ENCODE results near the gene GHRHR.

The GHRHR gene

GRCh38 chr7:31027161-31027965 lies 63.6 kb downstream of the GHRHR start:
- no peak overlapping the region for H3K4me3 ChIP-seq (ENCODE audit: low read length)
- DNase-seq (ENCODE audit: low read depth, low spot score), result no peak

DNA sequence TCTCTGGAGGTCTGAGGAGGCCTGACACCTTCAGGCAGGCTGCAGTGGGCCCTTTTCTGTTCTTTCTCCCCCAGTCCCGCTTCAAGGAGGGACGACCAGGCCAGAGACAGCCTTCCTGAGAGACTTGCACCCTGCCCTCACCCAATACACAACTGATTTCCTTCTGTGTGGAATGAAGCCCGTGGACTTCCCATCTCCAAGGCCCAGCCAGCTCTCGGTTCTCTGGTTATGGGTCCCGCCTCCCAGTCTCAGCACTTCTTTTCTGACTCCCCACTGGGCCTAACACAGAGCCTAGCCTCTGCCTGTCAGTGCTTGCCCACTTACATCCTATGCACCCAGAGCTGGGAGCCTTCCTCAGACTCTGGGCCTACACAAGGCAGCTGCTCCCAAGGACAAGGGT lies 64.3 kb downstream of the GHRHR start:
- DNase-seq (ENCODE audit: low read depth, low spot score), result no peak
- H3K4me3 ChIP-seq (ENCODE audit: low read length), result no peak overlapping the region

GRCh38 chr7:31028417-31028992 lies 64.8 kb downstream of the GHRHR start:
- no peak for DNase-seq (ENCODE audit: low read depth, low spot score)
- no peak overlapping the region for H3K4me3 ChIP-seq (ENCODE audit: low read length)
